Measurements from ENCODE around the gene CADPS.

DNA sequence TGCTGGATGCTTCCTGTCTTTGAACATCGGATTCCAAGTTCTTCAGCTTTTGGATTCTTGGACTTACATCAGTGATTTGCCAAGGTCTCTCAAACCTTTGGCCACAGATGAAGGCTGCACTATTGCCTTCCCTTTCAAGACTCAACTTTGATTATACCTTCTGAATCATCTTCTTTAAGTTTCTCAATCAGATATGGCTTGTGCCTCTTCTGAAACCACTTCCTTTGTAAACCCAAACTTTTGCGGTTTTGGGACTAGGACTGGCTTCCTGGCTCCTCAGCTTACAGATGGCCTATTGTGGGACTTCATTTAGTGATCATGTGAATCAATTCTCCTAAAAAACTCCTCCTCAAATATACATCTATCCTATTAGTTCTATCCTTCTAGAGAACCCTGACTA lies 47.1 kb upstream of the CADPS start:
- TF ChIP-seq, protein P1, sequence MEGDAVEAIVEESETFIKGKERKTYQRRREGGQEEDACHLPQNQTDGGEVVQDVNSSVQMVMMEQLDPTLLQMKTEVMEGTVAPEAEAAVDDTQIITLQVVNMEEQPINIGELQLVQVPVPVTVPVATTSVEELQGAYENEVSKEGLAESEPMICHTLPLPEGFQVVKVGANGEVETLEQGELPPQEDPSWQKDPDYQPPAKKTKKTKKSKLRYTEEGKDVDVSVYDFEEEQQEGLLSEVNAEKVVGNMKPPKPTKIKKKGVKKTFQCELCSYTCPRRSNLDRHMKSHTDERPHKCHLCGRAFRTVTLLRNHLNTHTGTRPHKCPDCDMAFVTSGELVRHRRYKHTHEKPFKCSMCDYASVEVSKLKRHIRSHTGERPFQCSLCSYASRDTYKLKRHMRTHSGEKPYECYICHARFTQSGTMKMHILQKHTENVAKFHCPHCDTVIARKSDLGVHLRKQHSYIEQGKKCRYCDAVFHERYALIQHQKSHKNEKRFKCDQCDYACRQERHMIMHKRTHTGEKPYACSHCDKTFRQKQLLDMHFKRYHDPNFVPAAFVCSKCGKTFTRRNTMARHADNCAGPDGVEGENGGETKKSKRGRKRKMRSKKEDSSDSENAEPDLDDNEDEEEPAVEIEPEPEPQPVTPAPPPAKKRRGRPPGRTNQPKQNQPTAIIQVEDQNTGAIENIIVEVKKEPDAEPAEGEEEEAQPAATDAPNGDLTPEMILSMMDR (conservative IDR thresholded peaks at IDR 0.05; ENCODE audit: low read depth, low read length) = no peak
- TF ChIP-seq EZH2 (IDR thresholded peaks at IDR 0.05; ENCODE audit: borderline replicate concordance, low read depth, low read length, poor library complexity, severe bottlenecking) = no peak

Measured in A673 (cell line).